Measurements from ENCODE around the gene POC1A.

GRCh38 chr3:52085681-52086282 is 68.4 kb downstream of the POC1A start:
- TF ChIP-seq POLR2A (IDR thresholded peaks at IDR 0.05) (no peak), CTCF (IDR thresholded peaks at IDR 0.05) (no peak), POLR2AphosphoS5 (IDR thresholded peaks at IDR 0.05) (no peak)
